Heart left ventricle (tissue), 13 donors: ENCODE measurements around the gene NR2F2.

Source experiments
- POLR2A ChIP-seq, 2 donors: fragments of 450-650 bp; IDR thresholded peaks; one replicate each; pipeline ENCODE4 v1.6.1; 2017; ENCODE audit warnings: antibody characterized with exemption in 2 of 2, mild to moderate bottlenecking in 2 of 2, moderate library complexity in 2 of 2
- TF ChIP-seq, protein P1 (sequence below), 12 donors: fragments of 200-600 bp; sonication (generic) in 4 of 12; IDR thresholded peaks; one replicate each; pipeline versions ENCODE4 v1.5.0 to v1.8.0; 2018 to 2022; ENCODE audit warnings: antibody characterized with exemption in 12 of 12, mild to moderate bottlenecking in 5 of 12
- donor health status: ischemic (EF 13 %, LVEDD 7.1; RV severe dilation, severe dysfunction).
- donor health status: DM: no; HTN: yes; CAD: no.
- donor health status: DM: no; HTN: no; CAD: no.
- donor health status: ischemic (EF 25% LVEDD 6.9; RV normal size, moderate dysfunction).
- donor health status: ischemic (EF 25% LVEDD 5.7; RV mildly dilated, moderate dysfunction).
- donor health status: ischemic (EF 35%, LVEDD 5.7; RV mildly dilated, moderate dysfunction).
- donor health status: nonischemic (EF 11% LVEDD 7.7; RV severe dilation, severe dysfunction).
- donor health status: DM: yes; HTN: yes; CAD: no.
- donor health status: PGD.
- donor health status: ischemic (EF 29% LVEDD 5.4; RV normal size, mild dysfunction).
- donor health status: nonischemic (EF 23%, LVEDD 6.1; RV moderate dilation, normal function).

DNA sequence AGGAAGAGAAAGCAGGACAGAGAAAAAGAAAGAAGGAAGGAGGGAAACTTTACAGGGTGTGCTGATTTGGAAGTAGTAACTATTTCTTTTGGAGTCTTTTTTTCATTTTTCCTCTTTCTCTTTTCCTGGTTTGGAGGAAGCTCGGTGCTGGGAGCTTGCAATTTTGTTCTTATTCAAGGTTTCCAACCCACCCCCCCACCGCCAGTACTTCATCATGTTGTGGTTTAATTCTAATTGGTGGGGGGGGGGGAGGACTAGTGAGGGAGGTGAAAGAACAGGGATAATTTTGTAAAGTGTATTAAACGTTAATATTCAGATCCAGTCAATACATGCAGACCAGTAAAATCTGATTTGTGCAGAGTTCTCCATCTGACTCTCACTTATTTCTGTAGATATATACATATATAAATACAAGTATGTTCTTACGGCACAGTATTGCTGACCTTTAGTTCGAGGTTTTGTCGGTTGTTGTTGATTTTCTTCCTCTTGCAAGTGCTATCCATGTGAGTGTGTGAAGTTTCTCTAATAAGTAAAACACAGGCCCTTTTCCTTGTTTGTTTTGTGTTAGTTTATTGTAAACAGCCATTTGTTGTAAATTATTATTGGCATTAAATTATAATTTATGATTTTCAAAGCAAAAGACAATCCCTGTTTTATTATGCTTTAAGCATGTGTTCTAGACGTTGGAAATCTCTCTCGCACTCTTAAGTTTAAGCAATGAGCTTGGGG is 9.3 kb downstream of the NR2F2 start:
- TF ChIP-seq, protein P1, sequence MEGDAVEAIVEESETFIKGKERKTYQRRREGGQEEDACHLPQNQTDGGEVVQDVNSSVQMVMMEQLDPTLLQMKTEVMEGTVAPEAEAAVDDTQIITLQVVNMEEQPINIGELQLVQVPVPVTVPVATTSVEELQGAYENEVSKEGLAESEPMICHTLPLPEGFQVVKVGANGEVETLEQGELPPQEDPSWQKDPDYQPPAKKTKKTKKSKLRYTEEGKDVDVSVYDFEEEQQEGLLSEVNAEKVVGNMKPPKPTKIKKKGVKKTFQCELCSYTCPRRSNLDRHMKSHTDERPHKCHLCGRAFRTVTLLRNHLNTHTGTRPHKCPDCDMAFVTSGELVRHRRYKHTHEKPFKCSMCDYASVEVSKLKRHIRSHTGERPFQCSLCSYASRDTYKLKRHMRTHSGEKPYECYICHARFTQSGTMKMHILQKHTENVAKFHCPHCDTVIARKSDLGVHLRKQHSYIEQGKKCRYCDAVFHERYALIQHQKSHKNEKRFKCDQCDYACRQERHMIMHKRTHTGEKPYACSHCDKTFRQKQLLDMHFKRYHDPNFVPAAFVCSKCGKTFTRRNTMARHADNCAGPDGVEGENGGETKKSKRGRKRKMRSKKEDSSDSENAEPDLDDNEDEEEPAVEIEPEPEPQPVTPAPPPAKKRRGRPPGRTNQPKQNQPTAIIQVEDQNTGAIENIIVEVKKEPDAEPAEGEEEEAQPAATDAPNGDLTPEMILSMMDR (IDR thresholded peaks at IDR 0.05), result no peak
- no peak for TF ChIP-seq POLR2A (IDR thresholded peaks at IDR 0.05)
